ENCODE data around the gene SMAD5. TPM values are rescaled to one million over a fixed set of nuclear protein-coding genes. Genes with fewer than 3 reads are reported as not detected.

The SMAD5 gene
- total and polyA plus RNA-seq, 12 donors: 6.4 to 76.6 (median 46.2) TPM

DNA sequence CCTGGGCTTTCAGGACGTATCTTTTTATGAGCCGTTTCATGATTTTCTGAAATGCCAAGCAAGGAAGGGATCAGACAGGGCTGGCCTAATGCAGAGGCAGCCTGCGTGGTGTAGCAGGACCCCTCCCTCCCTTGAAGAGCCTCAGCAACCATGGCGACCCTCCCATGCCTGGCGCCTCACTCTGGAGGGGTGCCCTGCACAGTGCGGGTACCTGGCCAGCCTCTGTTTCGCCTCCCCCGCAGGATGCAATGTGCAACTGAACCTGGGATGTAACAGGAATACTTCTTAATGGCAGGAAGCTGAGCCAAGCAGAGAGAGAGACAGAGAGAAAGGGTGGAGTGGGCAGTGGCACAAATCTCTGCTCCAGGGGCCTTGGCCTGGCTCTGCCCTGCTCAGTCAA lies 83.6 kb downstream of the SMAD5 start:
- Histone ChIP-seq H3K4me3 (no peak overlapping the region), H3K9me3 (replicated peaks in 1 of 3) (no peaks in the 10 kb centered on the region), H3K27me3 (peaks cover 13% of the 10 kb centered on the region), H3K4me1 (replicated peaks in 1 of 2) (no peaks in the 10 kb centered on the region), H3K27ac (no peak overlapping the region), H3K36me3 (replicated peaks in 1 of 2) (no peaks in the 10 kb centered on the region)
- intact Hi-C loops (cut with DNase I): loop anchor here in 1 of 2 donors (10.0 kb wide), 1 partner anchor 271 kb away; no protein-coding TSS in a partner anchor
- TF ChIP-seq, protein P1, sequence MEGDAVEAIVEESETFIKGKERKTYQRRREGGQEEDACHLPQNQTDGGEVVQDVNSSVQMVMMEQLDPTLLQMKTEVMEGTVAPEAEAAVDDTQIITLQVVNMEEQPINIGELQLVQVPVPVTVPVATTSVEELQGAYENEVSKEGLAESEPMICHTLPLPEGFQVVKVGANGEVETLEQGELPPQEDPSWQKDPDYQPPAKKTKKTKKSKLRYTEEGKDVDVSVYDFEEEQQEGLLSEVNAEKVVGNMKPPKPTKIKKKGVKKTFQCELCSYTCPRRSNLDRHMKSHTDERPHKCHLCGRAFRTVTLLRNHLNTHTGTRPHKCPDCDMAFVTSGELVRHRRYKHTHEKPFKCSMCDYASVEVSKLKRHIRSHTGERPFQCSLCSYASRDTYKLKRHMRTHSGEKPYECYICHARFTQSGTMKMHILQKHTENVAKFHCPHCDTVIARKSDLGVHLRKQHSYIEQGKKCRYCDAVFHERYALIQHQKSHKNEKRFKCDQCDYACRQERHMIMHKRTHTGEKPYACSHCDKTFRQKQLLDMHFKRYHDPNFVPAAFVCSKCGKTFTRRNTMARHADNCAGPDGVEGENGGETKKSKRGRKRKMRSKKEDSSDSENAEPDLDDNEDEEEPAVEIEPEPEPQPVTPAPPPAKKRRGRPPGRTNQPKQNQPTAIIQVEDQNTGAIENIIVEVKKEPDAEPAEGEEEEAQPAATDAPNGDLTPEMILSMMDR (IDR thresholded peaks at IDR 0.05): no peak
- no peak for TF ChIP-seq POLR2A (IDR thresholded peaks at IDR 0.05)
- DNase-seq: no peak
- 80 to 87% (median 86%) methylated on average over 4 to 8 of the region's 8 CpGs for WGBS, 4 donors

DNA sequence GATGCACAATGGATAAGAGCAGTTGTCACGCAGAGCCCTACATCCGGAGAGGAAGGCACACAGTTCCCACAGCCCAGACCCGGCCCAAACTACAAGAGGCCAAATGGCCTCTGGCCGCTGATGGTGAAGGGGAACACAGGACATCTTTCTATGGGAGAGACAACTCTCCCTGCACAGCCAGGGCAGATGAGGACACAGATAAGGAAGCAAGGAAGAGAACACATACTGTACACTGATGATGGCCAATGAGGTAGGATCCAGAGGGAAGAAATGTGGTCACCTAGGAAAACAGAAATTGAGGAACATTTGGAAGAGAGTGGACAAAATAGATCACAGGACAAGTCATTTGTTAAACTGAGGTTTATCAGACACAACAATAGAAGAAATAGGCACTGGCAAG lies 88.7 kb downstream of the SMAD5 start:
- 76 to 94% (median 89%) methylated on average over 4 of the region's 4 CpGs for WGBS, 4 donors

DNA sequence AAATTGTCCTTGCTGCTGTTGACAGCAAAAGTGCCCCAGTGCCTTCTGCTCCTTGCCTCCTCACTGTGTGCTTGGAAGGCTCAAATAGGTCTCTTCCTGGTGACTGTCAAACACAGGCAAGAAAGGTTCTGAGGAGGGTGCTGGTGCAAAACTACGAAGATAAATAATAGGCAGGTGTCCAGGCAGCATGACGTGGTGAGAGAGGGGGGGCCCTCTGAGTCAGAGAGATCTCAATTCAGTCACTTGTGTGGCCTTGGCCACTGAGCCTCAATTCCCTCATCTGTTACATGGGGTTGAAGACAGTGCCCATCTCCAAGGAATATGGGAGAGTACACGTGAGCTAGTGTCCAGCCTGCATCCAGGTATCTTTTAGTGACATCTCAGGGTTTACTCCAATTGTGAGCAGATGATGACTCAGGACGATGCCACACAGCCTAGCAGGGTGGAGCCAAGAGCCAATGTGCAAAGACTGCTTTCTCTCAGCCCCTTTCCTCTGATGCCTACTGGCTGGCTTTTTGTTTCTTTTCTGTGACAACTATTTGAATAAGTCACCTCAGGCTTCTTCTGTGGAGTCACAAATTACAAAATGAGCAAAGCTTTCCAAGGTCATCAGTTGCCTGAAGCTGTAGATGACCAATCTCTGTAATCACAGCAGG lies 90.1 kb downstream of the SMAD5 start:
- no peaks in the 10 kb centered on the region for H3K36me3 ChIP-seq (replicated peaks in 1 of 2)
- H3K27ac ChIP-seq: no peak overlapping the region
- no peak overlapping the region for H3K4me3 ChIP-seq
- intact Hi-C loops (cut with DNase I): no loop called here
- H3K9me3 ChIP-seq (replicated peaks in 1 of 3): no peaks in the 10 kb centered on the region
- 34 to 57% (median 50%) methylated on average over 4 of the region's 4 CpGs for WGBS, 4 donors
- peak; percentile 17 to 58 (median 30) for DNase-seq
- TF ChIP-seq, protein P1 (IDR thresholded peaks at IDR 0.05): no peak
- TF ChIP-seq POLR2A (IDR thresholded peaks at IDR 0.05): no peak
- no peaks in the 10 kb centered on the region for H3K27me3 ChIP-seq
- no peaks in the 10 kb centered on the region for H3K4me1 ChIP-seq (replicated peaks in 1 of 2)

More for the DNA sequence above, 88.7 kb downstream of the SMAD5 start:
- TF ChIP-seq POLR2A (IDR thresholded peaks at IDR 0.05): no peak
- TF ChIP-seq, protein P1 (IDR thresholded peaks at IDR 0.05): no peak
- no peaks in the 10 kb centered on the region for H3K27me3 ChIP-seq
- no peaks in the 10 kb centered on the region for H3K36me3 ChIP-seq (replicated peaks in 1 of 2)
- no peak overlapping the region for H3K27ac ChIP-seq
- no peaks in the 10 kb centered on the region for H3K9me3 ChIP-seq (replicated peaks in 1 of 3)
- no peaks in the 10 kb centered on the region for H3K4me1 ChIP-seq (replicated peaks in 1 of 2)
- H3K4me3 ChIP-seq: no peak overlapping the region
- intact Hi-C loops (cut with DNase I): no loop called here
- DNase-seq: no peak

DNA sequence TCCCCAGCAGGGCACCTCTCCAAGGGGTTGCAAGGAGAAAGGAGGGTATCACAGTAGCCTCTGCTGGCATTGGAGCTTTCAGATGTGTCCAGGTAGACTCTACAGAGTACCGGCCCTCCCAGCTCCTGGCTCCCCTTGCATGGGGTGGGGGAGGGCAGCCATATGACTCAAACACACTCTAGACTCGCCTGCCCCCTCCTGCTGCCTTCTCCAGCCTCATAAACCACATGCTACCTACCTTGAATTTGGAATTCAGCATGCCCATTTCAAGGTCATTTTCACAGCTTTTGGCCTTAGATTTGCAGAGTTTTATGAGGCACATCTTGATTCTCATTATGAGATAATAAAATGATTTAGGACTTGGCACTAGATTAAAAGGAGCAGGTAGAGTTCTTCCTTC lies 93.2 kb downstream of the SMAD5 start:
- no peaks in the 10 kb centered on the region for H3K9me3 ChIP-seq (replicated peaks in 1 of 3)
- no peak for DNase-seq

More for the DNA sequence above, 93.2 kb downstream of the SMAD5 start:
- no peak overlapping the region for H3K27ac ChIP-seq
- no peaks in the 10 kb centered on the region for H3K36me3 ChIP-seq (replicated peaks in 1 of 2)
- WGBS, 4 donors: 32 to 61% (median 47%) methylated on average over 1 to 2 of the region's 2 CpGs
- peaks cover 3% of the 10 kb centered on the region for H3K27me3 ChIP-seq
- intact Hi-C loops (cut with DNase I): no loop called here
- TF ChIP-seq, protein P1 (IDR thresholded peaks at IDR 0.05): no peak
- TF ChIP-seq POLR2A (IDR thresholded peaks at IDR 0.05): no peak
- no peak overlapping the region for H3K4me3 ChIP-seq
- no peaks in the 10 kb centered on the region for H3K4me1 ChIP-seq (replicated peaks in 1 of 2)
